GOT3 (cell line): Measurements from ENCODE around the gene NASP.

Experiments
- DNase-seq: peaks from one replicate; lab custom pipeline; 2025; ENCODE audit warnings: mixed read lengths; lab: John Stamatoyannopoulos, UW

NASP gene

GRCh38 chr1:45620588-45621500 is 37.0 kb downstream of the NASP start:
- DNase-seq: no peak

- DNase-seq: no peak
Measured at GRCh38 chr1:45621501-45621836, 37.6 kb downstream of the NASP start.

- DNase-seq: no peak
Measured at GRCh38 chr1:45621895-45622523, 38.2 kb downstream of the NASP start.

- DNase-seq: no peak
Measured at GRCh38 chr1:45622524-45623394, 38.9 kb downstream of the NASP start.

GRCh38 chr1:45623972-45624371 is 40.1 kb downstream of the NASP start, which contains the start of gene CCDC17:
CCDC17 (minus strand) TSS chr1:45624054; CDS start chr1:45623909, 145 bp downstream.
- DNase-seq: no peak

- DNase-seq: no peak
Measured at GRCh38 chr1:45629035-45629434, 45.2 kb downstream of the NASP start.

GRCh38 chr1:45630429-45630828 is 46.6 kb downstream of the NASP start:
- DNase-seq: no peak

- DNase-seq: no peak
Measured at GRCh38 chr1:45635211-45635610, 51.4 kb downstream of the NASP start.

GRCh38 chr1:45640293-45640692 is 56.5 kb downstream of the NASP start:
- no peak for DNase-seq

- DNase-seq: no peak
Measured at GRCh38 chr1:45643321-45643720, 59.5 kb downstream of the NASP start.

GRCh38 chr1:45643978-45644377 is 60.1 kb downstream of the NASP start:
- no peak for DNase-seq

GRCh38 chr1:45644661-45645060 is 60.8 kb downstream of the NASP start:
- DNase-seq: no peak

- DNase-seq: no peak
Measured at GRCh38 chr1:45647248-45648021, 63.6 kb downstream of the NASP start.

- no peak for DNase-seq
Measured at GRCh38 chr1:45654540-45655280, 70.9 kb downstream of the NASP start.

GRCh38 chr1:45656573-45657226 is 72.9 kb downstream of the NASP start:
- DNase-seq: no peak

GRCh38 chr1:45658171-45658570 is 74.3 kb downstream of the NASP start:
- DNase-seq: no peak

GRCh38 chr1:45659222-45659621 is 75.4 kb downstream of the NASP start:
- no peak for DNase-seq

- DNase-seq: no peak
Measured at GRCh38 chr1:45660336-45660735, 76.5 kb downstream of the NASP start.

- DNase-seq: no peak
Measured at GRCh38 chr1:45666836-45667235, 83.0 kb downstream of the NASP start.

GRCh38 chr1:45667321-45668111 is 83.7 kb downstream of the NASP start:
- no peak for DNase-seq
